Stimulated activated naive CD8-positive, alpha-beta T cell treated with anti-CD3 and anti-CD28 coated beads, Interleukin-15, Interleukin-2, amounts not matched to agents 100 ng/mL and 50 ng/mL, for 24 hours (primary cell): ENCODE measurements around the gene GRIA3.

ENCODE experiments used
- H3K27ac Mint-ChIP-seq: one replicate; pipeline ENCODE4 v1.8.0; 2021; ENCODE audit warnings: mild to moderate bottlenecking, mixed read lengths
- H3K27me3 Mint-ChIP-seq: one replicate; pipeline ENCODE4 v1.8.0; 2021; ENCODE audit warnings: mixed read lengths
- H3K36me3 Mint-ChIP-seq: one replicate; pipeline ENCODE4 v1.8.0; 2021; ENCODE audit warnings: low read depth, mixed read lengths
- H3K4me1 Mint-ChIP-seq: one replicate; pipeline ENCODE4 v1.8.0; 2021; ENCODE audit warnings: low read depth, mixed read lengths
- H3K4me3 Mint-ChIP-seq: one replicate; pipeline ENCODE4 v1.8.0; 2021; ENCODE audit warnings: mild to moderate bottlenecking, mixed read lengths
- H3K9me3 Mint-ChIP-seq: one replicate; pipeline ENCODE4 v1.8.0; 2021; ENCODE audit warnings: mixed read lengths

The GRIA3 gene

DNA sequence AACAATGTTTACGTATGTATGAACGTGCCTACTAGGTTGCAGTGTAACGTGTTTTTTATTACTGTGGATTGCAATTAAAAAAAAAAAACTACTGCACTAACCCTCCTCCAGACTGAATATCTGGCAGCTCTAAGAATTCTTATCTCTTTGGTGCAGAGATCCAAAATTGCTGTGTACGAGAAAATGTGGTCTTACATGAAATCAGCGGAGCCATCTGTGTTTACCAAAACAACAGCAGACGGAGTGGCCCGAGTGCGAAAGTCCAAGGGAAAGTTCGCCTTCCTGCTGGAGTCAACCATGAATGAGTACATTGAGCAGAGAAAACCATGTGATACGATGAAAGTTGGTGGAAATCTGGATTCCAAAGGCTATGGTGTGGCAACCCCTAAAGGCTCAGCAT is 280.6 kb downstream of the GRIA3 start:
- no peaks in the 10 kb centered on the region for H3K36me3 Mint-ChIP-seq
- H3K4me3 Mint-ChIP-seq: no peak overlapping the region
- no peak overlapping the region for H3K27ac Mint-ChIP-seq
- H3K27me3 Mint-ChIP-seq: no peaks in the 10 kb centered on the region
- no peaks in the 10 kb centered on the region for H3K9me3 Mint-ChIP-seq
- no peaks in the 10 kb centered on the region for H3K4me1 Mint-ChIP-seq

DNA sequence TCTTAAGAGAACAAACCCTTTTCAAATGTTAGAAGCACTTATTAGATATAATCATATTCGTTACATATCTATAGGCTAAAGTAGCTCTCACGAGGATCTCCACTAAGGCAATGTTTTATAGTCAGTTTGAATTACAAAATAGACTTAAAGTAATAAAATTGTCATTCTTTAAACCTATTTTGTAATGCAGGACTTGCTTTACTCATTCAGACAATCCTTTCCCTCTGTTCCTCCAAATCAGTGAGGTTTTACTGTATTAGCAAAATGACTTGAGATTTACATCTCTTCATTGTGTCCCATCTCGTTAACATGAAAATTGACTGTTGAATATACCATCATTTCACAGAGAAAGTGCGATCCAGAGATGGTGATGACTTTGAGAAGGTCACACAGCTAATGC is 284.4 kb downstream of the GRIA3 start:
- Mint-ChIP-seq H3K27ac (no peak overlapping the region), H3K27me3 (no peaks in the 10 kb centered on the region), H3K36me3 (no peaks in the 10 kb centered on the region), H3K4me3 (no peak overlapping the region), H3K9me3 (no peaks in the 10 kb centered on the region), H3K4me1 (no peaks in the 10 kb centered on the region)

DNA sequence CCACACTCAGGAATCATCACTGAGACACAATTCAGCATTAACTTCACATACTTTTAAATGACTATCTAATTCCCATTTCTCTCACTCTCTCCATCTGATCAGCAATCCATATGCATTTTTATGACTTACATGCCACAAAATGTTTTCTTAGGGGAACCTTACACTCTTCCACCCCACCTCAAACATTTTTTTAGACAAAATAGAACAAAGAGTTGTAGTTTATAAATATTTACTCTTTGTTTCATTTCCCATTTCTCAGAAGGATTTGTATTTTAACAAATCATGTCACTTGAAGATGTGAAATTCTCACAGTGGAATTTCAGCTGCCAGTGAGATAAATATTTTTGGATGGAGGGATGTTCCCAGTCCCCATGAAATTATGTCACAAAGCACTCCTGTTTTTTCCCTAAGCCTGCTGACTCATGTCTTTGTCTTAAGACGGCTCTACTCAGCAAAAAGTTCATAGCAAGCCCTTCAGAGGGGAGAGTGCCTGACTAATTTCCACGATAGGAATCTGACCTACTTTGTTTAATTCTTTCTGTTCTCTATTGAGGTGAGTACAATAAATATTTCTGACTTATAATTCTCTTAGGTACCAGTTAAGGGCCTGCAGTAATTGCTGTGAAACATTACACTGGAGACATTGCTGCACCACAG is 291.1 kb downstream of the GRIA3 start:
- H3K27ac Mint-ChIP-seq: no peak overlapping the region
- no peaks in the 10 kb centered on the region for H3K36me3 Mint-ChIP-seq
- H3K27me3 Mint-ChIP-seq: no peaks in the 10 kb centered on the region
- H3K9me3 Mint-ChIP-seq: no peaks in the 10 kb centered on the region
- no peaks in the 10 kb centered on the region for H3K4me1 Mint-ChIP-seq
- H3K4me3 Mint-ChIP-seq: no peak overlapping the region

DNA sequence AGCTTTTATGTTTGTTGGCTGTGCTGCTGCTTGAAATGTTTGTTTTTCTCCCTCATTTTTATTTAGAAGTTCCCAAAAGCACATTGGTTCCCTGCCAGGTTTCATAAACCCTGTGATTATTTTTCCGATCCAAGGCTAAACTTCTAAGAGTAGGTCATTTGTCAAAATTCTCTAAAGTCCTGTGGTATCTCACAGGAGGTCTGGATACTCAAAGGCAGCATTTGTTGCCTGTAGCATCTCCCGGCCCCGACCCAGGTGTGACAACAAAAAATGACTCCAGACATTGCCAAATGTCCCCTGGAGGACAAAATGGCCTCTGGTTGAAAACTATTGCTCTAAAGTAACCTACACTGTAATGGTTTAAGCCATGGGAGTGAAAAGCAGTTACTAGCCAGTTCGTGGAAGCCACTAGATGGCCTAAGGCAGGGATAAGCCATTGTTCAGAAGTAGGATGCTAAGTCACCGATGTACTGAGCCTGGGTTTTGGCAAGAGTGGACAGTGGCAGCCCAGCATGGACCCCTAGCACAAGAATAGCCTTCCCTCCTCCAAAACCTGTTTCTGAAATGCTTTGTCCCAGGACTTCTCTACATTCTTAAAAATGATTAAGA is 292.6 kb downstream of the GRIA3 start:
- no peak overlapping the region for H3K27ac Mint-ChIP-seq
- H3K4me3 Mint-ChIP-seq: no peak overlapping the region
- no peaks in the 10 kb centered on the region for H3K9me3 Mint-ChIP-seq
- no peaks in the 10 kb centered on the region for H3K27me3 Mint-ChIP-seq
- H3K4me1 Mint-ChIP-seq: no peaks in the 10 kb centered on the region
- H3K36me3 Mint-ChIP-seq: no peaks in the 10 kb centered on the region

DNA sequence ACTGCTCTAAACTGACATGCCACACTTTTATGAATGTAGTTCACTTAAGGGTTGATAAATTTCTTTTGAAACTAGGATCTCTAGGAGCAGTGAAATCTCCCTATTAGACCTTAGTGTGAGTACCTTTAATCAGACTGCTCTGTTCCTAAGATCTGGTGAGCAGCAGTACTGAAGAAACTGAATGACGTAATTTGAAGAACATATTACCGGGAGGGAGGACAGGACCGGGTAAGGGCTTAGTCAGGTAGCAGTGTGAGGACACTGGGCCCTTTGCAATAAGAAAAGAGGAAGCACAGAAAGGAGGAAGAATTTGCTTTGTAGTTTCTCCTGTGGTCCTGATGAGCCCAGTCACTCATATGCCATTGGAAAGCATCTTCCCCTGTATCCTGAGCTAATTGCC is 293.6 kb downstream of the GRIA3 start:
- H3K4me1 Mint-ChIP-seq: no peaks in the 10 kb centered on the region
- no peaks in the 10 kb centered on the region for H3K36me3 Mint-ChIP-seq
- H3K27me3 Mint-ChIP-seq: no peaks in the 10 kb centered on the region
- no peaks in the 10 kb centered on the region for H3K9me3 Mint-ChIP-seq
- H3K27ac Mint-ChIP-seq: no peak overlapping the region
- H3K4me3 Mint-ChIP-seq: no peak overlapping the region

DNA sequence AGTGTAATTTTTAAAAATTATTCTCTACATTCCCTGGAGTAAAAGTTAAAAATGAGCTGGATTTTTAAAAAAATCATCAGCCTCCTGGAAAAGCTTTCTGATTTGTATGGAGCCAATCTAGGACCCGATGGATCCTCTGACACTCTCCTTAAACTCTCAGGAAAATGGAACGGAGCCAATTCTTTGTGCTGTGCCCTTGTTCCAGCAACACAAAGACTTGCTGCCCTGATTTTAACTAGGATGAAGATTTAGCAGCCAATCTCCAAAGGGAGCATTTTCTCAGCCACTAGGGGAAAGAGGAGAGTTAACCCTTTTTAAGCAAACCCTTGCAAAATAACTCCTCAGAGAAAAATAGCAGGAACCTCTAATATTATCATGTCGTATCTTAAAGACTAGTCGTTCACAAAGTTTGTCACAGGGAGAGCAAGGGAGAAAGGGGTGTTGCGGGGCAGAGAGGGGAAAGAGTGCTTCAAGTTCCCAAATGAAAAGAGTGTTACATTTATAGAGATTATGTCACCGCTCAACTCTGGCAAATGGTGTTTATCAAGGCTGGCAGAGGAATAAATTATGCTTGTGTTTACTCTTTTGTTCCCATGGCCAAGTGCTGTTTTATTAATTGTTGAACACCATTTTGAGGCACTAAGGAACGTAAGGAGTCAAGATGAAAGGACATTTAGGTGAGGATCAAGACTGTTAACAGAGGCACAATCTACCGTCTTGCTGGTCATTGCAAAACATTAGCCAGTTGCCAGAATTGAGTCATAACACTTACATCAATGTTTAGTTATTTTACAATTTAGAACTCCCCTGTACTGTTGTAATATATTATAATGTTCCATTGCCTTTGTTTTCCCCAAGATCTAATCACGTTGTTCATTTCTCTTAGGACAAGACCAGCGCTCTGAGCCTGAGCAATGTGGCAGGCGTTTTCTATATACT is 298.1 kb downstream of the GRIA3 start:
- Mint-ChIP-seq H3K4me3 (no peak overlapping the region), H3K4me1 (no peaks in the 10 kb centered on the region), H3K36me3 (no peaks in the 10 kb centered on the region), H3K27ac (no peak overlapping the region), H3K27me3 (no peaks in the 10 kb centered on the region), H3K9me3 (no peaks in the 10 kb centered on the region)

DNA sequence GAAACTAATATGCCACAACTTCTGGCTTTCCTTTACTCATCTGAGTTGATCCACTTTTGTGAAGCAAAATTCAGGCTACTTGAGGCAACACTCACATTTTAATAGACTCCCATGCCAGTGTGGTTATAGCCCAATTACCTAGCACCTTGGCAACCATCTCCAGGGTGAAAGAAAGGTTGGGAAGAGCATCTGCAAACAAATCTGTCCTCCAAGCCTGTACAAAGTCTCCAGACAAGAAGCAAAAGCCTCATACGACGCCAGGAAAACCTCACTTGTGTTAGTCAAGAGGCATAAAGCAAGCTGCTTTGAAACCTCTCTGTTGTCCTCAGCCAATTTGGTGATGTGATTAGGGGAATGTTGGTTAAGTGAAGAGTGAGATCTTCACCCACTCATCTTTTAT is 302.2 kb downstream of the GRIA3 start:
- Mint-ChIP-seq H3K4me3 (no peak overlapping the region), H3K4me1 (no peaks in the 10 kb centered on the region), H3K36me3 (no peaks in the 10 kb centered on the region), H3K9me3 (no peaks in the 10 kb centered on the region), H3K27ac (no peak overlapping the region), H3K27me3 (no peaks in the 10 kb centered on the region)

DNA sequence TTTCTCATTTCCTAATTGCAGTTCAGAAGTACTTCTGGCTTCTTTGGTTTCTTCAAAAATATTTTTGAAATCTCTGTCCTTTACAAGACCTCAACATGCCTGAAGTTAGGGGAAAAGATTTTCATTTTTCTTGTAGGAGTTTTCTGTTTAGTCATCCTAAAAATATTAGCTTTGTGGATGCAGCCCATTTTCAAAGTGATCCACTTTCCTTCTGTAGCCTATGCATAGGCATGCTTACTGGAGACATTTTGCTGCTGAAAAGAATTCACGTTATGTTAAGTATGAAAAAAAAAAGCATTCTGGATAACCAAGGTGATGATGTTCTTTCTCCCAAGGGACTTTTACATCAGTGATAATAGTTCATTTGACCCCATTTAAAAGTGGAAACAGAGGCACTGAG is 303.2 kb downstream of the GRIA3 start:
- no peaks in the 10 kb centered on the region for H3K9me3 Mint-ChIP-seq
- no peaks in the 10 kb centered on the region for H3K4me1 Mint-ChIP-seq
- H3K36me3 Mint-ChIP-seq: no peaks in the 10 kb centered on the region
- no peak overlapping the region for H3K27ac Mint-ChIP-seq
- H3K27me3 Mint-ChIP-seq: no peaks in the 10 kb centered on the region
- H3K4me3 Mint-ChIP-seq: no peak overlapping the region

DNA sequence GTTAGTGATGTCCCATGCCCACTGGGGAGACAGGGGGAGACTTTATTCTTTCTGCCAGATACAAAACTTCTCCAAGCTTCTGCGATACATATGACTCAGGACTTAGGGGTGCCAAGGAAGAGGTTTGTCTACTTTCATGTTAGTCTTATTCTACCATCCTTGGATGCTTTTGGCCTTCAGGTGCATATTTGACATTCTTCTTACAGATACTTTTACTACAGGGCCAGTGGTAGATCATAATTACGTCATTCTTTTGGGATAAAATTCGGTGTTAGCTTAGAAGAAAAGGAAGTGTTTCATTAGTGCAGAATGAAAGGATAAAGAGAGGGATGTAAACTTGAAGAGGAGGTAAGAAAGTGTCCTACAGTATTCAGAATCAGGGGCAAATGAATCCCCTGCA is 303.6 kb downstream of the GRIA3 start:
- Mint-ChIP-seq H3K4me3 (no peak overlapping the region), H3K27me3 (no peaks in the 10 kb centered on the region), H3K36me3 (no peaks in the 10 kb centered on the region), H3K9me3 (no peaks in the 10 kb centered on the region), H3K27ac (no peak overlapping the region), H3K4me1 (no peaks in the 10 kb centered on the region)

DNA sequence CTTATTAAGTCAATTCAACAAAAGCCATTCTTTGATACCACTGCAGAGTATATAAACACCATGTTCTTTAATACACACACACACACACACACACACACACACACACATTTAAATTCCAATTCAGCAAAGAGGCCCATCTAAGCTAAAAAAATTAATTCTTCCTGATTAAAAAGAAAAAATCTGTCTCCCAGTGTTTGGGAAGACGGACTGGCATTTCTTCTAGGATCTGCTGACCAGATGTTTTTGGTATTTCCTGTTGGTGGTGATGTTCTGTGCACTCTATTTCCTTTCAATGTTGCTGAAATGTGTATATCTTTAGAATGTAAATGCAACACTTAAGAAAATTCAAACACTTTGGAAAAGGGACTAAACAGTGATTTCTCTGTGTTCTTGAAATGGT is 304.9 kb downstream of the GRIA3 start:
- no peaks in the 10 kb centered on the region for H3K27me3 Mint-ChIP-seq
- H3K4me3 Mint-ChIP-seq: no peak overlapping the region
- H3K36me3 Mint-ChIP-seq: no peaks in the 10 kb centered on the region
- no peaks in the 10 kb centered on the region for H3K4me1 Mint-ChIP-seq
- H3K27ac Mint-ChIP-seq: no peak overlapping the region
- H3K9me3 Mint-ChIP-seq: no peaks in the 10 kb centered on the region

DNA sequence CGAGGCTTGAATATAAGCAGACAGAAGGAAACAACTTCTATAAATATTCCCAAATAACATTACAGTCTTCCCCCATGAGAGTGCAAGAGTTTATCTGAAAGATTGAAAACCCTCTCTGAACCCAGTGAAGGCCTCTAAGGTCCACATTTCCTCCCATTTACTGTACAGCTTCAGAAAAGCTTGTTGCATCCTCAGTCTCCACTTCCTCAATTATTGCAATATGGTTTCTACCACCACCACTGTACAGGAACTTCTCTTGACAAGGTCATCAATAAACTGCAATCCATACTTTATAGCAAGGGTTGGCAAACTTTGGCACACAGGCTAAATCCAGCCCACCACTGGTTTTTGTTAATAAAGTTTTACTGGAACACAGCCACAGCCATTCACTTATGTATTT is 309.8 kb downstream of the GRIA3 start:
- no peaks in the 10 kb centered on the region for H3K27me3 Mint-ChIP-seq
- no peaks in the 10 kb centered on the region for H3K36me3 Mint-ChIP-seq
- H3K27ac Mint-ChIP-seq: no peak overlapping the region
- H3K4me1 Mint-ChIP-seq: no peaks in the 10 kb centered on the region
- no peaks in the 10 kb centered on the region for H3K9me3 Mint-ChIP-seq
- no peak overlapping the region for H3K4me3 Mint-ChIP-seq

DNA sequence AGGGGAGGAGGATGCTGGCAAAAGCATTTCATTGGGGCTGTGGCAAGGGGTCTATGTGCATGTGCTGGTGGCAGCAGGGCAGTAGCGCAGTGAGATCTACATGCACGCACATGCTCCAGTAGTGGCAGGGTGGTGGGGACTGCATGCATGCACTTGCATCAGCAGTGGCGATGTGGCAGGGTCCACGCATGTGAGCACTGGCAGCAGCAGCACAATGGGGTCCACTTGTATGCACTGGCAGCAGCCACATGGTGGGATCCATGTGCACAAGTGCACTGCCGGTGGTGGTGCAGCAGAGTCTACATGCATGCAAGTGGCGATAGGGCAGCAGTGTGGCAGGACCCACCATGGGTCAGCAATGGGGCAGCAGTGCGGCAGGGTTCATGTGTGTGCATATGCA is 315.7 kb downstream of the GRIA3 start:
- Mint-ChIP-seq H3K27me3 (no peaks in the 10 kb centered on the region), H3K4me1 (no peaks in the 10 kb centered on the region), H3K9me3 (no peaks in the 10 kb centered on the region), H3K4me3 (no peak overlapping the region), H3K27ac (no peak overlapping the region), H3K36me3 (no peaks in the 10 kb centered on the region)

DNA sequence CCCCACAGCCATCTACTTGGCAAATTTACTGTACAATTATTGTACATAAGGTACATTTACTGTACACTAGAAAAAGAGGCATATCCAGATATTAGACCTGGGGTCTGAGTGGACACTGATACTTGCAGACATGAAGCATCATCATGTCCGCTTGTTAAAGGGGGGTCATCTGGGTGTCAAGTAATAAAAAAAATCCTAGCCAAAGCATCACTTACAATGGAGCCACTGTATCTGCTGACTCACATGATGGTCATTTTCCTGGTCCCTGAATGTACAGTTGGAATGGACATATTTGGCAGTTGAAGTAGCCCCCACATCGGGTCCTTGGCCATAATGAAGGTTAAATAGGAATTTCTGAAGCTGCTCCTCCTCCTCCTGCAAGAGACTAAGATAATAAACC is 320.0 kb downstream of the GRIA3 start:
- Mint-ChIP-seq H3K4me1 (no peaks in the 10 kb centered on the region), H3K27me3 (no peaks in the 10 kb centered on the region), H3K36me3 (no peaks in the 10 kb centered on the region), H3K4me3 (no peak overlapping the region), H3K9me3 (peaks cover 6% of the 10 kb centered on the region), H3K27ac (no peak overlapping the region)

DNA sequence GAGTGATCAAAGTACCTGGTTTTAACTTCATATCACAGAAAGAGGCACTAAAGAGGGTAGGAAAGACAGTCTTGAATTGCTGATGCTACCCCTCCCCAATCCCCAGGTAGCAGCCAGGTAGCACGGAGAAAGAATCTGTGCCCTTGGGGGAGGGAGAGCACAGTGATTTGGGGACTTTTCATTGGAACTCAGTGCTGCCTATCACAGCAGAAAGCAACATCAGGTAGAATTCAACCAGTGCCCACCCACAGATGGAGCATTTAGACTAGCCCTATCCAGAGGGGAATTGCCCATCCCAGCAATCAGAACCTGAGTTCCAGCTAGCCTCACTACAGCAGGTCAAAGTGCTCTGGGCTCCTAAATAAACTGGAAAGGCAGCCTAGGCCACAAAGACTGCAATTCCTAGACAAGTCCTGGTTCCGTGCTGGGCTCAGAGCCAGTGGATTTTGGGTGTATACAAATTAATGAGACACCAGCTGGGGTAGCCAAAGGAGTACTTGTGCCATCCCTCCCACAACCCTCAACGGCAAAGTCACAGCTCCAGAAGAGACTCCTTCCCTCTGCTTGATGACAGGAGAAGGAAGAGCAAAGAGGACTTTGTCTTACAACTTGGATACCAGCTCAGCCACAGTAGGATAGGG is 320.7 kb downstream of the GRIA3 start:
- Mint-ChIP-seq H3K27ac (no peak overlapping the region), H3K4me1 (no peaks in the 10 kb centered on the region), H3K9me3 (peaks cover 6% of the 10 kb centered on the region), H3K36me3 (no peaks in the 10 kb centered on the region), H3K4me3 (no peak overlapping the region), H3K27me3 (no peaks in the 10 kb centered on the region)
